HG03108 (cell line): ENCODE results near the gene P2RX4.
"Not testable (repeated sequence)": the region's sequence is repeated elsewhere in the genome, so short reads cannot be mapped to it uniquely, and the experiment has no call there.

Experiments
- ATAC-seq: cut with Tn5 transposase; IDR thresholded peaks from one replicate; pipeline ENCODE4 v1.9.1; 2021; ENCODE audit warnings: moderate library complexity; ENCODE audit not compliant: unreplicated experiment

The P2RX4 gene

DNA sequence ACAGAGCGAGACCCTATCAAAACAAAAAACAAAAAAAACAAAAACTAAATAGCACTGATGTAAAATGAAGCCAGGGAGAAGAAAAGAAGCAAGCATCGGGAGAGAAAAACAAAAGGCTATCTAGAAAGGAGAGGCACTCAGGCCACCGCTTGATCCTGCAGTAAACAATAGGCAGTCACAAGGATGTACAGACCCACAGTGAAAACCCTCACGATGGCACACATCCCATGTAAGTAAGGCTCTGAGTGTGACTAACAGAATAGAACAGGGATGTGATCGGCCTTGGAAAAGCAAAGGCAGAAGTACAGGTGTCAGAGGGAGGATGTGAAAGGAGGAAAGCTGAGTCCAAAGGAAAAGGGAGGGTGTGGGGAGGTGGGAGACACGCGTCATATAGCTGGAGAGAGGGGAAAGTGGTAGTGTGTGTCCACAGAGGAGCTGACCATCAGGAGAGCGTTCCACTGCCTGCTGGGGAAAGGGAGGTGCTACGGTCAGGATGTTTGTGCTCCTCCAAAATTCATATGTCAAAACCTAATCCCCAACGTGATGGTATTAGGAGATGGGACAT is 55.1 kb downstream of the P2RX4 start:
- ATAC-seq, result no peak

DNA sequence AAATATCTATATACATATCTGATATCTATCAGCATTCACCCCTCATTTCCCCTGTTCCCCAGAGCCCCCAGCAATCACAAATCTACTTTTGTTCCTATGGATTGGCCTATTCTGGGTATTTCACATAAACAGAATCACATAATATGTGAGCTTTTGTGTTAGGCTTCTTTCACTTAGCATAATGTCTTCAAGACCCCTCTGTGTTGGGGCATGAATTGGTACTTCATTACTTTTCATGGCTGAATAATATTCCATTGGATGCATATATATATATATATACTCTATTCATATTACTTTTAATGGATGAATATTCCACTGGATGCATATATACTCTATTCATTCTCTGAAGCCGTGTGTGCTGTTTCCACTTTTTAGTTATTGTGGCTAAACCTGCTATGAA is 57.9 kb downstream of the P2RX4 start:
- ATAC-seq, result no peak

DNA sequence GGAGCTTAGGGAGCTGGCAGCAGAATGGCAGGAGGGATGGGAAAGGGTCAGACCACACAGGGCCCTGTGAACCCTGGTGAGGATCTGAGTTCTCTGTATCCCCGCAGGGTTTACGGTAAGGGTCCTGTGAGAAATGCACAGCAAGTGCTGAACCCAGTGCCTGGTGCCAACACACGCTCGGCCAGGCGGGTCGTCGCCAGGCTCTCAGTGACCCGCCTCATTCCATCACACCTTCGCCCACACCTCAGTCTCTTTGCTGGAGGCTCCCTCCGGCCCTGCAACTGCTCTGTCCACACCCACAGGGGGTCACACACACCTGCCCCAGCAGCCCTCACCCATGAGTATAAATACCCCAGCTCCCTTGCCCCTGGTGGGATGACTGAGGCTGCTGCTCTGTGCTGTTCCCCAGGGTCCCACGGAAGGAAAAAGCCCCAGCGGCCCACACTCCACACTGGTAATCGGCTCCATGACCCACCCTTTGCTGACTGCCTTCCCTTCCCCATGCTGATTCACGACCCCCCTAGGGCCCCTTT is 63.5 kb downstream of the P2RX4 start:
- ATAC-seq, result no peak

DNA sequence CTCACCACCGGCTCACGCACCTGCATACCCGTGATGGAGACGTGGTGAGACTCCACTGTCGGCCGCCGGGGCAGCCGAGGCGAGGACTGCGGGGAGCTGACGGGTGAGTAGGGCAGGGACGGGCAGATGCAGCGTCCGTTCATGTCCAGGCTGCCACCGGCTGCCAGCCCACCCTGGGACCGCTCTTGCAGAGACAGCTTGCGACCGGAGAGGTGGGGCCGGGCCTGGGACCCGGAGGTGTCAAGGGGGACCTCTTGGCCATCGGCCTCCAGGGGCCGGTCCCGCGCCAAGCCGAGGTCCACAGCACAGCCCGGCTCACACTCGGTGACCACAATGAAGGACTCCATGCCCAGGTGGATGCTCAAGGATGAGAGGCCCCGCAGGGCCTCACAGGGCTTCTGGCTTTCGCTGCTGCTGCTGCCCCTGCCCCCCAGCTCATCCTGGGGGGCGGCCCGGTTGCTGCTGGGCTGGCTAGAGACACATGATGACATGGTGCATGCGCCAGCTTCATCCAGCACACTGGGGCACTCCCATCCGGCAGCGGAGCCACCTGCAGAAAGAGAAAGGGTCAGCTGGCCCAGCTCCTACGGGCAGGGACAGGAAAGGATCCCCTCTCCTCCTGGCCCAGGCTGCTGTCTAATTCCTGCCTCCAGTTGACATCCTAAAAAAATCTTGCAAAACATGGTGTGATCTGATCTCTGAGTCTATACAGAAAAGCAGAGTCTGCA is 64.3 kb downstream of the P2RX4 start:
- ATAC-seq, result no peak

DNA sequence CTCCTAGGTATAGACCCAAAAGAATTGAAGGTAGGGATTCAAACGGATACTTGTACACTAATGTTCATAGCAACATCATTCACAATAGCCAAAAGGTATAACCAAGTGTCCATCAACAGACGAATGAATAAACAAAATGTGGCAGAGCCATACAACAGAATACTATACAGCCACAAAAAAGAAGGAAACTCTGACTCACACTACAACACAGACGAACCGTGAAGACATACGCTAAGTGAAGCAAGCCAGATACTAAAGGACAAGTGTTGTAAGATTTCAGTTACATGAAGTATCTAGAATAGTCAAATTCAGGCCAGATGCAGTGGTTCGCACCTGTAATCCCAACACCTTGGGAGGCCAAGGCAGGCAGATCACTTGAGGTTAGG is 67.4 kb downstream of the P2RX4 start:
- no peak for ATAC-seq

DNA sequence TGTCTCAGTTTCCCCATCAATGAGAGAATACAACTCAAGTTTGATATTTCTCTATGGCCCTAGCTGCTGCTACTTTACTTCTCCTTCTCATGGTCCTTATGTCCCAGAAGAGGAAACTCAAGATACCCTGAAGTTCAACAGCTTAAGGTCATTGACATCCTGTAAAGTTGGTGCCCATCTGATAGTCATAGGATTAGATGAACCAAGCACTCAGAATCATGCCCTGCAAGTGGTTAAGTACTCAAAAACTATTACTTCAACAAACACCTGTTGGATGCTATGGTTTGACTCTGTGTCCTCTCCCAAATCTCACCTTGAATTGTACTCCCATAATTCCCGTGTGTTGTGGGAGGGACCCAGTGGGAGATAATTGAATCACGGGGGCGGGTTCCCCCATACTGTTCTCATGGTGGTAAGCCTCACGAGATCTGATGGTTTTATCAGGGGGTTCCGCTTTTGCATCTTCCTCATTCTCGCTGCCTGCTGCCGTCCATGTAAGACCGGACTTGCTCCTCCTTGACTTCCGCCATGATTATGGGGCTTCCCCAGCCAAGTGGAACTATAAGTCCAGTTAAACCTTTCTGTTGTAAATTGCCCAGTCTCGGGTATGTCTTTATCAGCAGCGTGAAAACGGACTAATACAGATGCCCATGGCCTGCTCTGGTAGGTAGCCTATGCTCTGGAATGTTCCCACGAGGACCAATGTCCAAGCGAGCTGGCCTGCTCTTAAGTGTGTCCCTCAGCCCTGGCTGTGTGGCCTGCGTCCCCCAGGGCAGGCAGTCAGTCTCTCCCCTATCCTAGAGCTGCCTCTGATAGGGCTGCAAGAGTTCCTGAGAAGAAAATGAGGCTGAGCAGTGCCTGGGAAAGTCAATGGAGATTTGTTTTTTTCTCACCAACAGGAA is 68.5 kb downstream of the P2RX4 start:
- no peak for ATAC-seq

DNA sequence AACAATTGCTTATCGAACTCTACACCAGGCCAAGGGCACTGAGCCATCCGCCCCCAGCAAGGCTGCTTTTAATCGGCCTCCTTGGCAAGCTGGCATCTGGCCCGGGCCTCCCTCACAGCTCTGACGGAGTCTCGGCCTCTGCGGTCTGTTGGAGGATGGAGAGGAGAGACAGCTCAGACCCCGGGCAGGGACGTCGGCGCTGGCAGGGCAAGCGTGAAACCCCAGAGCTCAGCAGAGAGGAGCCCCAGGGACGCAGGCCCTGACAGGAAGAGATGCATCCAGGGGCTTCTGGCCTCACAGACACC is 69.1 kb downstream of the P2RX4 start:
- no peak for ATAC-seq

DNA sequence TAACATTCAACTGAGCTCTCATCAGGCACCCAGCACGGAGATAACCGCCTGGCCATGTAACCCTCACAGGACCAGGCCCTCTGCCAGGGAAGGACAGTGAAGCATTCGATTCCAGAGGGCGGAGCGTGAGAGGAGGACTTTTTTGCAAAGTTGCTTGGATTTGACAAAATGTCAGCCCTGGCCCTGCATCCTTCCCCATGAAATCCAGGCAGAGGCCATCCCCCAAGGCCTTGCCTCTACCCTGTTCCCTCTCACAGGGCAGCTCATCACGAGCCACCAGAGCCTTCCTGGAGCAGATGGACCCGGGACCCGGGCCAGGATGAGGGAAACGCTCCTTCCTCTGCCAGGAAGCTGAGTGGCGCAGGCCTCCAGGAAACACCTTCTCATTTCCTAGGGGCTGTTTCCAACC is 69.6 kb downstream of the P2RX4 start:
- ATAC-seq, result no peak

DNA sequence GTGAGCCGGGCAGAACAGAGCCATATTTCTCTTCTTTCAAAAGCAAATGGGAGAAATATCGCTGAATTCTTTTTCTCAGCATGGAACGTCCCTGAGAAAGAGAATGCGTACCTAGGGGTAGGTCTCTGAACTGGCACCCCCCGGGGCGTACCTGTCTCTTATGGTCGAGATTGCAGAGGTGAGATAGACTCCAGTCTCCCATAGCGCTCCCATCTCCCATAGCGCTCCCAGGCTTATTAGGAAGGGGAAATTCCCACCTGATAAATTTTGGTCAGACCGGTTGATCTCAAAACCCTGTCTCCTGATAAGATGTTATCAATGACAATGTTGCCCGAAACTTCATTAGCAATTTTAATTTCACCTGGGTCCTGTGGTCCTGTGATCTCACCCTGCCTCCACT is 70.6 kb downstream of the P2RX4 start:
- ATAC-seq, result not testable (repeated sequence)

DNA sequence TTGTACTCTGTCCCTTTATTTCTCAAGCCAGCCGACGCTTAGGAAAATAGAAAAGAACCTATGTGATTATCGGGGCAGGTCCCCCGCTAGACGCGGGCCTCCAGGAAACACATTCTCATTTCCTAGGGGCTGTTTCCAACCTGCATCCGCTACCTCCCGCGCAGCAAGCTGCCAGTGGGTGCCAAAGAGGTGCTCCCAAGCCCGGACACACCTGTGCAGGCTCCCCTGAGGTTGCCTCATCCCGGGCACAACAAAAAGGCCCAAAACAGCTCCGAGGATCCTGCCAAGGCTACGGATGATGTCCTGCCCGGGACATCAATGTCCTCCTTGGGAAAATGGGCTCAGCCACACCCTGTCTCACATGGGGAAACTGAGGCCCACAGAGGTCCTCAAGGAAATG is 71.2 kb downstream of the P2RX4 start:
- not testable (repeated sequence) for ATAC-seq

DNA sequence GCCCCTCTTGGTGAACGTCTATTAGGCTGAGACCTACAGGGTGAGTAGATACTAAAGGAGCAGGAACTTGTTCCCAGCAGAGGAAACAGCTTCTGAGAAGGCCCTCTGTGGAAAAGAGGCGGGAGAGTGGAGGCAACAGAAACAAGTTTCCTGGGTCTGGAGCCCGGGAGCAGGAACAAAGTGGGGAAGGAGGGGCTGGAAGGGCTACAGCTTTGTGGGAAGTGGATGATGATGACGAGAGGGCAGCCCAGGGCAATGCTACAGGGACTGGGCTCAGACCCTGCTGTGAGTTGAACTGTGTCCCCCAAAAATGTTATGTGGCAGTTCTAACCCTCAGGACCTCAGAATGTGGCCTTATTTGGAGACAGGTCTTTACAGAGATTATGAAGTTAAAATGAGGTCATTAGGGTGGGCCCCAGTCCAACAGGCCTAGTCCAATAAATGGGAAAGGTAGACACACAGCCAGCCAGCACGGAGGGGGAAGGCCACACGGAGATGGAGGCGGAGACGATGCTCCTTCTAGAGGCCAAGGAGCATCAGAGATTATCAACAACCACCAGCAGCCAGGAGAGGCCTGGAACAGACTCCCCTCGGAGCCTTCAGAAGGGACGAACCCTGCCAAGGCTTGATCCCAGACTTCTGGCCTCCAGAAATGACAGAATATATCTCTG is 72.3 kb downstream of the P2RX4 start:
- ATAC-seq, result no peak

DNA sequence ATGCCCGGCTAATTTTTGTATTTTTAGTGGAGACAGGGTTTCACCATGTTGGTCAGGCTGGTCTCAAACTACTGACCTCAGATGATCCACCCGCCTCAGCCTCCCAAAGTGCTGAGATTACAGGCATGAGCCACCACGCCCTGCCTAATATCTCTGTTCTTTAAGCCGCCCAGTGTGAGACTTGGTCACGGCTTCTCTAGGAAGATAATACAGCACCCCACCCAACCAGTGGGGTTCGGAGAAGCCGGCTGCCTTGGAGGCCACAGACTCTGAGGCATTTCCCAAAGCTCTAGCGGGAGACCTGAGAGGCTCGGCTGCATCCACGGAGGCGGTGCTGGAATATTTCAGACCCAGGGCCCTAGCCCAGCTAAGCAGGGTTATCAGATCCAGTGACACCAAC is 73.0 kb downstream of the P2RX4 start:
- ATAC-seq, result not testable (repeated sequence)

DNA sequence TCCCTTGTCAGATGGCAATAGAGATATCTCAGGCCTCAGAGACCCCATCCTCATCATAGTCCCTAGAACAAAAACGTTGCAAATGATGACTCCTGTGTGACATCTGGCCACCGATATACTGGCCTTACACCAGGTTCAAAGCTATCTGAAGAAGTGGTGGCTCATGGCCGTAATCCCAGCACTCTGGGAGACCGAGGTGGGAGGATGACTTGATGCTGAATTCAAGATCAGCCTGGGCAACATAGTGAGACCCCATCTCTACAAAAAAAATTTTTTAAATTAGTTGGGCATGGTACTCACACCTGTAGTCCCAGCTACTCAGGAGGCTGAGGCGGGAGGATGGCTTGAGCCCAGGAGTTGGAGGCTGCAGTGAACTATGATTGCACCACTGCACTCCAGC is 73.5 kb downstream of the P2RX4 start:
- ATAC-seq, result no peak
